ENCODE measurements around the gene PAPLN. TPM values are rescaled to one million over a fixed set of nuclear protein-coding genes. Genes with fewer than 3 reads are reported as not detected.
"Not testable (repeated sequence)": the region's sequence is repeated elsewhere in the genome, so short reads cannot be mapped to it uniquely, and the experiment has no call there.

Gene PAPLN
- total RNA-seq, 6 experiments from 2014 or later: 1.5 to 3.0 (median 2.3) TPM

- no peaks in the 10 kb centered on the region for H3K9me3 Mint-ChIP-seq
- H3K4me1 Mint-ChIP-seq (ENCODE audit: low read depth): no peaks in the 10 kb centered on the region
- H3K27ac Mint-ChIP-seq: no peak overlapping the region
- H3K36me3 Mint-ChIP-seq (ENCODE audit: low read depth): peaks cover 19% of the 10 kb centered on the region
- TF ChIP-seq CTCF (IDR thresholded peaks at IDR 0.05): no peak
- no peak overlapping the region for H3K4me3 Mint-ChIP-seq
- no peak for DNase-seq
- peaks cover 2% of the 10 kb centered on the region; the same call in 1 of the 2 replicates for H3K27me3 Mint-ChIP-seq (ENCODE audit: insufficient read depth)
Measured at GRCh38 chr14:73305499-73305898, 68.2 kb downstream of the PAPLN start.

- Mint-ChIP-seq H3K4me1 (ENCODE audit: low read depth) (peaks cover 10% of the 10 kb centered on the region), H3K27me3 (ENCODE audit: insufficient read depth) (peaks cover 2% of the 10 kb centered on the region; the same call in 1 of the 2 replicates), H3K9me3 (no peaks in the 10 kb centered on the region), H3K4me3 (no peak overlapping the region), H3K36me3 (ENCODE audit: low read depth) (peaks cover 25% of the 10 kb centered on the region), H3K27ac (no peak overlapping the region)
- TF ChIP-seq CTCF (IDR thresholded peaks at IDR 0.05): no peak
- no peak for DNase-seq
Measured at GRCh38 chr14:73307261-73307660, 70.0 kb downstream of the PAPLN start.

- not testable (repeated sequence) for H3K4me3 Mint-ChIP-seq; H3K4me1 Mint-ChIP-seq (ENCODE audit: low read depth); H3K27me3 Mint-ChIP-seq (ENCODE audit: insufficient read depth)
Measured at GRCh38 chr14:73309207-73309606, 71.9 kb downstream of the PAPLN start.

GRCh38 chr14:73311708-73312030 is 74.4 kb downstream of the PAPLN start:
- H3K9me3 Mint-ChIP-seq: no peaks in the 10 kb centered on the region
- no peak for TF ChIP-seq CTCF (IDR thresholded peaks at IDR 0.05)
- peaks cover 10% of the 10 kb centered on the region for H3K4me1 Mint-ChIP-seq (ENCODE audit: low read depth)
- no peak overlapping the region; the same call in 1 of the 2 replicates for H3K4me3 Mint-ChIP-seq
- DNase-seq: no peak
- peaks cover 2% of the 10 kb centered on the region; the same call in 1 of the 2 replicates for H3K27me3 Mint-ChIP-seq (ENCODE audit: insufficient read depth)
- peaks cover 25% of the 10 kb centered on the region for H3K36me3 Mint-ChIP-seq (ENCODE audit: low read depth)
- H3K27ac Mint-ChIP-seq: peak overlapping the region; percentile 41

More at GRCh38 chr14:73309207-73309606, 71.9 kb downstream of the PAPLN start:
- not testable (repeated sequence) for H3K27ac Mint-ChIP-seq, DNase-seq, H3K9me3 Mint-ChIP-seq
- H3K36me3 Mint-ChIP-seq (ENCODE audit: low read depth): peaks cover 25% of the 10 kb centered on the region

GRCh38 chr14:73312687-73313086 is 75.4 kb downstream of the PAPLN start:
- no peak for TF ChIP-seq CTCF (IDR thresholded peaks at IDR 0.05)
- H3K4me3 Mint-ChIP-seq: no peak overlapping the region
- no peaks in the 10 kb centered on the region for H3K9me3 Mint-ChIP-seq
- peaks cover 10% of the 10 kb centered on the region for H3K4me1 Mint-ChIP-seq (ENCODE audit: low read depth)
- H3K27ac Mint-ChIP-seq: no peak overlapping the region
- DNase-seq: no peak
- peaks cover 21% of the 10 kb centered on the region for H3K36me3 Mint-ChIP-seq (ENCODE audit: low read depth)
- H3K27me3 Mint-ChIP-seq (ENCODE audit: insufficient read depth): no peaks in the 10 kb centered on the region

- Mint-ChIP-seq H3K36me3 (ENCODE audit: low read depth) (peaks cover 18% of the 10 kb centered on the region), H3K4me1 (ENCODE audit: low read depth) (peaks cover 10% of the 10 kb centered on the region), H3K9me3 (no peaks in the 10 kb centered on the region), H3K4me3 (no peak overlapping the region), H3K27ac (no peak overlapping the region), H3K27me3 (ENCODE audit: insufficient read depth) (no peaks in the 10 kb centered on the region)
- TF ChIP-seq CTCF (IDR thresholded peaks at IDR 0.05): no peak
- no peak for DNase-seq
Measured at GRCh38 chr14:73313151-73313550, 75.8 kb downstream of the PAPLN start.
